Stimulated activated CD4-positive, alpha-beta T cell treated with anti-CD3 and anti-CD28 coated beads, Interleukin-1b, Interleukin-23, amount 100 ng/mL, for 1 hour (primary cell): Measurements from ENCODE around the gene GYPC.

ENCODE experiments used
- DNase-seq, 2 donors: peaks; one replicate each; pipeline ENCODE4 v3.0.0-alpha.2; 2020; ENCODE audit warnings: low read depth in 2 of 2

The GYPC gene

GRCh38 chr2:126731353-126731752 lies 75.4 kb downstream of the GYPC start:
- DNase-seq: no peak

- DNase-seq: no peak
Observed at GRCh38 chr2:126732682-126733245, 76.8 kb downstream of the GYPC start.

- no peak for DNase-seq
Observed at GRCh38 chr2:126733795-126734194, 77.8 kb downstream of the GYPC start.

GRCh38 chr2:126736133-126736874 lies 80.3 kb downstream of the GYPC start:
- DNase-seq: no peak

GRCh38 chr2:126739141-126739540 lies 83.2 kb downstream of the GYPC start:
- no peak for DNase-seq

- no peak for DNase-seq
Observed at GRCh38 chr2:126744640-126745039, 88.7 kb downstream of the GYPC start.
